Endodermal cell (in vitro differentiated cells): Measurements from ENCODE around the gene TEX261. TPM values are rescaled to one million over a fixed set of nuclear protein-coding genes. Genes with fewer than 3 reads are reported as not detected.
A peak's percentile ranks its signal among the peaks of the same experiment; 100 is the strongest.

ENCODE experiments used
- DNase-seq: peaks from one replicate; pipeline ENCODE4 v3.0.0-alpha.2; 2017
- H3K27ac ChIP-seq: 2 replicates; pipeline ENCODE4 v1.5.1; 2013; ENCODE audit warnings: mild to moderate bottlenecking, low read depth, low read length, moderate library complexity
- H3K27me3 ChIP-seq: 2 replicates; pipeline ENCODE4 v1.6.1; 2013; ENCODE audit warnings: mild to moderate bottlenecking, low read length, moderate library complexity; ENCODE audit not compliant: insufficient read depth, control insufficient read depth, poor library complexity, severe bottlenecking
- H3K36me3 ChIP-seq: 2 replicates; pipeline ENCODE4 v1.7.0; 2013; ENCODE audit warnings: mild to moderate bottlenecking, low read length, moderate library complexity; ENCODE audit not compliant: control insufficient read depth, insufficient read depth
- H3K4me1 ChIP-seq: one replicate; pipeline ENCODE4 v1.7.0; 2013; ENCODE audit warnings: low read length; ENCODE audit not compliant: control insufficient read depth, insufficient read depth
- H3K4me3 ChIP-seq: 2 replicates; pipeline ENCODE4 v1.5.1; 2013; ENCODE audit warnings: mild to moderate bottlenecking, low read length, moderate library complexity
- H3K9ac ChIP-seq: 2 replicates; pipeline ENCODE4 v1.6.1; 2013; ENCODE audit warnings: mild to moderate bottlenecking, low read length, moderate library complexity; ENCODE audit not compliant: poor library complexity, severe bottlenecking; ENCODE audit errors: extremely low read depth
- H3K9me3 ChIP-seq: 2 replicates; pipeline ENCODE4 v1.6.1; 2013; ENCODE audit warnings: mild to moderate bottlenecking, low read length, moderate library complexity; ENCODE audit not compliant: control insufficient read depth
- H3K27ac Mint-ChIP-seq: 2 replicates; pipeline ENCODE4 v1.8.0; 2020; ENCODE audit warnings: mixed read lengths
- H3K27me3 Mint-ChIP-seq: 2 replicates; pipeline ENCODE4 v1.8.0; 2021; ENCODE audit warnings: mild to moderate bottlenecking, mixed read lengths; ENCODE audit not compliant: insufficient read depth
- H3K36me3 Mint-ChIP-seq: 2 replicates; pipeline ENCODE4 v1.8.0; 2020; ENCODE audit warnings: low read depth, mixed read lengths
- H3K4me1 Mint-ChIP-seq: 2 replicates; pipeline ENCODE4 v1.8.0; 2020; ENCODE audit warnings: mixed read lengths
- H3K4me3 Mint-ChIP-seq: 2 replicates; pipeline ENCODE4 v1.8.0; 2020; ENCODE audit warnings: mild to moderate bottlenecking, moderate library complexity, mixed read lengths
- H3K9me3 Mint-ChIP-seq: 2 replicates; pipeline ENCODE4 v1.8.0; 2020; ENCODE audit warnings: mild to moderate bottlenecking, mixed read lengths
- WGBS, 2 experiments: methylation state at CpG; one replicate each; pipeline versions ENCODE4 v1.1.5 to v1.1.7; 2013; ENCODE audit warnings: missing lambda C conversion rate in 2 of 2, mixed read lengths in 1 of 2; ENCODE audit not compliant: insufficient coverage in 1 of 2, insufficient read length in 1 of 2; 5-methylcytosine and 5-hydroxymethylcytosine counted together
- total RNA-seq, 2 donors: library from RNA; stranded (reverse); fragmentation: NEBNext Ultra II Directional in 1 of 2; extraction: Animal tissue kit (Norgen Biotek cat#: 25700) in 1 of 2; gene quantifications; 2 replicates in 1 of 2; 3 replicates in 1 of 2; pipeline ENCODE4 v1.2.1, GENCODE V29; 2021
- TF ChIP-seq, protein P1 (sequence below): fragments of 200-600 bp; sonication (generic); conservative IDR thresholded peaks from 2 replicates; pipeline ENCODE4 v1.5.0; 2021; ENCODE audit warnings: antibody characterized with exemption, mild to moderate bottlenecking

TEX261 gene
- total RNA-seq, 2 donors from 2014 or later = 13.3 to 19.9 TPM

GRCh38 chr2:70987386-70987785 lies 7.3 kb downstream of the TEX261 start:
- H3K4me1 Mint-ChIP-seq = no peaks in the 10 kb centered on the region
- Histone ChIP-seq H3K36me3 (peaks cover 38% of the 10 kb centered on the region), H3K27me3 (no peaks in the 10 kb centered on the region), H3K4me3 (no peak overlapping the region), H3K9ac (no peak overlapping the region), H3K27ac (no peak overlapping the region), H3K4me1 (no peaks in the 10 kb centered on the region), H3K9me3 (no peaks in the 10 kb centered on the region)
- no peak overlapping the region for H3K4me3 Mint-ChIP-seq
- no peak overlapping the region for H3K27ac Mint-ChIP-seq
- no peaks in the 10 kb centered on the region for H3K9me3 Mint-ChIP-seq
- TF ChIP-seq, protein P1, sequence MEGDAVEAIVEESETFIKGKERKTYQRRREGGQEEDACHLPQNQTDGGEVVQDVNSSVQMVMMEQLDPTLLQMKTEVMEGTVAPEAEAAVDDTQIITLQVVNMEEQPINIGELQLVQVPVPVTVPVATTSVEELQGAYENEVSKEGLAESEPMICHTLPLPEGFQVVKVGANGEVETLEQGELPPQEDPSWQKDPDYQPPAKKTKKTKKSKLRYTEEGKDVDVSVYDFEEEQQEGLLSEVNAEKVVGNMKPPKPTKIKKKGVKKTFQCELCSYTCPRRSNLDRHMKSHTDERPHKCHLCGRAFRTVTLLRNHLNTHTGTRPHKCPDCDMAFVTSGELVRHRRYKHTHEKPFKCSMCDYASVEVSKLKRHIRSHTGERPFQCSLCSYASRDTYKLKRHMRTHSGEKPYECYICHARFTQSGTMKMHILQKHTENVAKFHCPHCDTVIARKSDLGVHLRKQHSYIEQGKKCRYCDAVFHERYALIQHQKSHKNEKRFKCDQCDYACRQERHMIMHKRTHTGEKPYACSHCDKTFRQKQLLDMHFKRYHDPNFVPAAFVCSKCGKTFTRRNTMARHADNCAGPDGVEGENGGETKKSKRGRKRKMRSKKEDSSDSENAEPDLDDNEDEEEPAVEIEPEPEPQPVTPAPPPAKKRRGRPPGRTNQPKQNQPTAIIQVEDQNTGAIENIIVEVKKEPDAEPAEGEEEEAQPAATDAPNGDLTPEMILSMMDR = no peak
- peaks cover 41% of the 10 kb centered on the region for H3K36me3 Mint-ChIP-seq
- no peaks in the 10 kb centered on the region for H3K27me3 Mint-ChIP-seq
- WGBS, 2 experiments = 0% methylated on average over 1 of the region's 1 CpG
- DNase-seq = peak; percentile 8

GRCh38 chr2:70986499-70987189 lies 8.0 kb downstream of the TEX261 start:
- WGBS, 2 experiments = 78 to 90% methylated on average over 1 to 4 of the region's 4 CpGs
- Mint-ChIP-seq H3K36me3 (peaks cover 35% of the 10 kb centered on the region), H3K9me3 (no peaks in the 10 kb centered on the region), H3K27me3 (no peaks in the 10 kb centered on the region), H3K4me1 (no peaks in the 10 kb centered on the region), H3K27ac (no peak overlapping the region), H3K4me3 (no peak overlapping the region)
- Histone ChIP-seq H3K4me3 (no peak overlapping the region), H3K27ac (no peak overlapping the region), H3K27me3 (no peaks in the 10 kb centered on the region), H3K4me1 (no peaks in the 10 kb centered on the region), H3K9me3 (no peaks in the 10 kb centered on the region), H3K36me3 (peaks cover 38% of the 10 kb centered on the region), H3K9ac (no peak overlapping the region)
- TF ChIP-seq, protein P1 = no peak
- peak; percentile 19 for DNase-seq

DNA sequence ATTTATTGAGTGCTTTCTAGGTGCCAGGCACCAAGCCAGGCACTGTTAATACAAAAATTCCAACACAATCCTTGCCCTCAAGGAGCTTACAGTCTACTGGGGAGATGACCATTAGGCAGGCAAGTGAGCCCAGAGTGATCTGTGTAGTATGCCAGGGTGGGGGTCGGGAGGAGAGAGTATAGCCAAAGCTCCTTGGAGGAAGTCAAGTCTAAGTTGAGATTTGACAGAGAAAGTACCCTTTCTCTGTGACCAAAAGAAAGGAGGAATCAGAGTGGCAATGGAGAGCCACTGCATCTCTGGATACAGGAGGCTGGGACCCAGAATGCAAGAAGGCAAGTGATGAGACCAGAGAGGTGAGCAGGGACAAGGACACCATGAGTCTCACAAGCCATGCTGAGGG lies 8.7 kb downstream of the TEX261 start:
- no peaks in the 10 kb centered on the region for H3K9me3 ChIP-seq
- H3K27me3 Mint-ChIP-seq = peaks cover 2% of the 10 kb centered on the region
- H3K4me1 Mint-ChIP-seq = no peaks in the 10 kb centered on the region
- DNase-seq = peak; percentile 17
- no peak overlapping the region for H3K9ac ChIP-seq
- H3K27ac Mint-ChIP-seq = no peak overlapping the region
- TF ChIP-seq, protein P1 = no peak
- 93 to 100% methylated on average over 1 of the region's 1 CpG for WGBS, 2 experiments
- H3K27ac ChIP-seq = no peak overlapping the region
- H3K4me1 ChIP-seq = no peaks in the 10 kb centered on the region
- peaks cover 32% of the 10 kb centered on the region for H3K36me3 ChIP-seq
- no peaks in the 10 kb centered on the region for H3K9me3 Mint-ChIP-seq
- peaks cover 32% of the 10 kb centered on the region for H3K36me3 Mint-ChIP-seq
- H3K27me3 ChIP-seq = no peaks in the 10 kb centered on the region
- no peak overlapping the region for H3K4me3 Mint-ChIP-seq
- no peak overlapping the region for H3K4me3 ChIP-seq
